Effector CD8-positive, alpha-beta T cell (primary cell): ENCODE data around the gene NME8.
A peak's percentile ranks its signal among the peaks of the same experiment; 100 is the strongest.
"Not testable (repeated sequence)": the region's sequence is repeated elsewhere in the genome, so short reads cannot be mapped to it uniquely, and the experiment has no call there.

Experiments
- DNase-seq: peaks from one replicate; lab custom pipeline; 2025; lab: John Stamatoyannopoulos, UW
- total RNA-seq, 4 experiments: gene quantifications; one replicate each; lab custom pipeline; 2026; lab: John Stamatoyannopoulos, UW

The NME8 gene, protein sequence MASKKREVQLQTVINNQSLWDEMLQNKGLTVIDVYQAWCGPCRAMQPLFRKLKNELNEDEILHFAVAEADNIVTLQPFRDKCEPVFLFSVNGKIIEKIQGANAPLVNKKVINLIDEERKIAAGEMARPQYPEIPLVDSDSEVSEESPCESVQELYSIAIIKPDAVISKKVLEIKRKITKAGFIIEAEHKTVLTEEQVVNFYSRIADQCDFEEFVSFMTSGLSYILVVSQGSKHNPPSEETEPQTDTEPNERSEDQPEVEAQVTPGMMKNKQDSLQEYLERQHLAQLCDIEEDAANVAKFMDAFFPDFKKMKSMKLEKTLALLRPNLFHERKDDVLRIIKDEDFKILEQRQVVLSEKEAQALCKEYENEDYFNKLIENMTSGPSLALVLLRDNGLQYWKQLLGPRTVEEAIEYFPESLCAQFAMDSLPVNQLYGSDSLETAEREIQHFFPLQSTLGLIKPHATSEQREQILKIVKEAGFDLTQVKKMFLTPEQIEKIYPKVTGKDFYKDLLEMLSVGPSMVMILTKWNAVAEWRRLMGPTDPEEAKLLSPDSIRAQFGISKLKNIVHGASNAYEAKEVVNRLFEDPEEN
- 0 to 2.2 (median 0.51) reads per million in 4 experiments for total RNA-seq

DNA sequence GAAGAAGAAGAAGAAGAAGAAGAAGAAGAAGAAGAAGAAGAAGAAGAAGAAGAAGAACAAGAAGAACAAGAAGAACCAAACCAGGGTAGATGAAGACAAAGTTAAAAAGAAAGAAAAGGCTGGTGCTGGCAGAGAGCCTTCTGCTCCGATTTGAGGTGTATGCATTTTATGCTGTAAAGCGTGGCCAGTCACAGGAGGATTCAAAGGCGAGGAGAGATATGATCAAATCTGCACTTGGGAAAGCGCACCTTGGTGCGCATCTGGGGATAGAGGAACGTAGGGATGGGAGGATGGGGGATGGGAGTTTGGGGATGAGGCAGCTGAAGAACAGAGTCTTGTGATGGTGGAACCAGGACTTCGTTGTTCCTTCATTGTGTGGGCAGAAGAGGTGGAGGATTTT lies at the start of gene NME8:
TSS of gene NME8 (plus strand) at position 301 of the 400 bp plus-strand sequence. CDS start 1,670 bp downstream, outside the sequence.
- no peak for DNase-seq

DNA sequence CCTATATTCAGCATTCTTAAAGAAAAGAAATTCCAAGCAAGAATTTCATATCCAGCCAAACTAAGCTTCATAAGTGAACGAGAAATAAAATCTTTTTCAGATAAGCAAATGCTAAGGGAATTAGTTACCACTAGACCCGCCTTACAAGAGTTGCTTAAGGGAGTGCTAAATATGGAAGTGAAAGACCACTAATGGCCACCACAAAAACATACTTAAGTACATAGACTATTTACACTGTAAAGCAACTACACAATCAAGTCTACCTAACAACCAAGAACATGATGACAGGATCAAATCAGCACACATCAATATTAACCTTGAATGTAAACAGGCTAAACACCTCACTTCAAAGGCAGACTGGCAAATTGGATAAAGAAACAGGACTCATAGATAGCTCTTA lies 42.2 kb upstream of the NME8 start:
- no peak for DNase-seq

DNA sequence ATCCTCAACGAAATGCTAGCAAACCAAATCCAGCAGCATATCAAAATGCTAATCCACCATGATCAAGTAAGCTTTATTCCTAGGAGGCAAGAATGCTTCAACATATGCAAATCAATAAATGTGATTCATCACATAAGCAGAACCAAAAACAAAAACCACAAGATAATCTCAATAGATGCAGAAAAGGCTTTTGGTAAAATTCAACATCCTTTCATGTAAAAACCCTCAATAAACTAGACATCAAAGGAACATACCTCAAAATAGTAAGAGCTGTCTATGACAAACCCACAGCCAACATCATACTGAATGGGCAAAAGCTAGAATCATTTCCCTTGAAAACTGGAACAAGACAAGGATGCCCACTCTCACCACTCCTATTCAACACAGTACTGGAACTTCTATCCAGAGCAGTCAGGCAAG lies 36.2 kb upstream of the NME8 start:
- DNase-seq = not testable (repeated sequence)

DNA sequence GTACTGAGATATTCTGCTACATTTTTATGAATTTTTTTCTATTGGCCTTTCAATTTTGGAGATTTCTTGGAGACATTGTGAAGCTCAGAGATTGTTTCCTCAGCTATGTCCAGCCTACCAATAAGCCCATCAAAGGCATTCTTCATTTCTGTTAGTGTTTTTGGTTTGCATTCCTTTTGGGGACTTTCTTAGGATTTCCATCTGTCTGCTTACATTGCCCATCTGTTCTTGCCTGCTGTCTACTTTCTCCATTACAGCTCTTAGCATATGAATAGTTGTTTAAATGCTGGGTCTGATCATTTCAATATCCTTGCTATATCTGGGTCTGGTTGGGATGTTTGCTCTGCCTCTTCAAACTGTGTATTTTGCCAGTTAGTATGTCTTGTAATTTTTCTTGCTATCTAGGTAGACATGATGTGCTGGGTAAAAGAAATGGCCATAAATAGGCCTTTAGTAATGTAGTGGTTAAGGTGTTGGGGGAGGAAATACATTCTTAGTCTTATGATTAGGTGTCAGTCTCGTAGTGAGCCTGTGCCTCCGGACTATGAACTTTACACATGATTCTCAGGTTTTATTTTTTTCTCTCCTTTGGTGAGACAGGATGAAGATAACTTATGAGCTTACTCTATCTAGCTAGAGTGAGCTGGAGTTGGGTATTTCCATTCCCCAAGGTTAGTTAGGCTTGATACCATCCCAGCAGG lies 32.6 kb upstream of the NME8 start:
- no peak for DNase-seq

DNA sequence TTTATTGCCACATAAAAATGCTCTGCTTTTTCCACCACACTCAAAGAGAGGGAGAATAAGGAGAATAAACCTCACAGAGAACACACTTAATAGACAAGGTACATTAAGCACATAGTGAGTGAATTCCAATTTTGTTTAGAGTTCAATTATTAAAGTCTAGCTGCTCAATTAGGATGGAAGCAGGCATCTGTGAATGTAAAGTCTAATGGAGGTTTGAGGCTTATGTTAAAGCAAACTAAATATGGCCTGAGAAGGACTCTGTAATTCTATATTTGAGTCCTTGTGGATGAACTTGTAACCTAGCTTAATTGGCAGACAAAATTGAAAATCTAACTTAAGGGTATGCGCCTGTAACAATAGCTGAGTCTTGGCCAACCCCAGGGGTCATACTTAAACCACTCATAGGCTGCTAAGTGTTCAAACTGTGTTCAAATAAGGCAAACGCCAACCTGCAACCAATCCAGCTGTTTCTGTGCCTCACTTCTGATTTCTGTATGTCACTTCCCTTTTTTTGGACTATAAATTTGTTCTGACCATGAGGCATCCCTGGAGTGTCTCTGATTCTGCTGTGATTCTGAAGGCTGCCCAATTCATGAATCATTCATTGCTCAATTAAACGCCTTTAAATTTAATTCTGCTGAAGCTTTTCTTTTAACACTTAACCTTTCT lies 31.3 kb upstream of the NME8 start:
- DNase-seq = no peak

DNA sequence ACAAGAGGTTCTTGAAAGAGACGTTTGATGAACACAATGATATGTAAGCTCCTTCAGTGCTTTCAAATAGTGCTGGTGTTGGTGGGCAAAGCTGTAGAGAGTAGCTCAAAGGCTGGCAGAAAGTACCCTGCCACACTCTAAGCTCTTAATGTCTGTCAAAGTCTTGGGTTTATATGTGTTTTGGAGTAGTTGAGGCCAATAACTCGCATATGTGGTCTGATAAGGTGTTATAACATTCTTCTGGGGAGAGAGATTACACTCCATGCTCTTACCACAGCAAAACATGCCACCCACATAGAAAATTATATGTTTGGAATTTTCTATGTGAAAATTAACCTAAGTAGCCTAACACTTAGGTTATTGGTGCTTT lies 30.8 kb upstream of the NME8 start:
- DNase-seq = no peak

DNA sequence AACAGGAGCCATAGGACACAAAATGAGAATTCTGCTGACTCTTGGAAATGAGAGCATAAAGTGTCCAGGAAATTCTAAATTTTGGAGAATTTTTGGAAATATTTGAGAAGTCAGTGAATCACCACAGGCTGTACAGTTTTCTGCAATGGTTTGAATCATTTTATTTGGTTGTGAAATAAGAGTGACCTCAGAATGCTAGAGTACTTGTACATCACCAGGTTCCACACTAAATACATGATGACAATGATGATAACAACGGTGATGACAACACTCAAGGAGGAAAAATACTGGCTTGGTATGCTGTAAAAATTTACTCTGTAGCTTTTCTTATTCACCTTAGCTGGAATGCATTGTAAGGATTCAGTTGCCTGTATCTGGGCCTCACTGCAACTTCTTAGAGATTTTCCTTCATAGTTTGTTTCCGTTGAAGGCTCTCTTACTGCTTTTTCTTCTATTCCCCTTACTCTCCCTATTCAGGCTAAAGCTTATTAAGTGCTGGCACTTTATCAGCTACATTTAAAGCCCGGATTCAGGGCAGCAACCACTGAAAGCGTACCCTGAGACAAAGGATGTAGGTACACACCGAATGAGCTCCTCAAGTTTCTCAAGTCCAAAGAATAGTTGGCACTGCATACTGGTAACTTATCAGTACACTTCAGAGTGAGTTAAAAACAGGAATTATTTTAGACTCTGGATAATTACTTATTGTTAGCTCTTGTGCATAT lies 30.2 kb upstream of the NME8 start:
- DNase-seq = no peak

DNA sequence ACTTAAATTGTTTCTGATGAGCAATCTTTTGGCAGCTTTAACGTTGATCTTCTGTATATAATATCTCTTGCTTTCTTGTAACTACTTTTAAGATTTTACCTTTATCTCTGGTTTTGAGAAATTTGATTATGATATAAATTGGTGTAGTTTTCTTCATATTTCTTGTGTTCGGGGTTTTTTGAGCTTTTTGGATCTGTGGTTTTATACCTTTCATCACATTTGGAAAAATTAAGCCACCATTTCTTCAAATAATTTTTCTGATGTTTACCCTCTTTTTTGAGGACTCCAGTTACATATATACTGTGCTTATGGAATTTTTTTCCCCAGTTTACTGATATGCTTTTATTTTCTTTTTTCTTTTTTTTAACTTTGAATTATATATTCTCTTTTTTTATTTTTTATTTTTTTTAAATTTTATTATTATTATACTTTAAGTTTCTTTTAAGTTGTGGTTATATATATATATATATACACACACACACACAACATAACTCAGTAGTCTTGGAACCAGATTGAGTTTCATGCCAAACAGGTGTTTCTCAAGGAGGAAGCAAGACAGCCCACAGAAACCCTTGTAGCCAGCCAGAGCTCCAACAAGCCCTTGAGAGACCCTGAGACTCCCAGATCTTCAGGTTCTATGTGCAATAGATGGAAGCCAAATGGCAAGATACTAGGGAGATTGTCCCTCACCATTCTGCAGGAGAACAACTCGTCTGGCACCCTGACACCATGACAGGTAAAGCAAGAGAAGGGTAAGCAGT lies 27.5 kb upstream of the NME8 start:
- no peak for DNase-seq

DNA sequence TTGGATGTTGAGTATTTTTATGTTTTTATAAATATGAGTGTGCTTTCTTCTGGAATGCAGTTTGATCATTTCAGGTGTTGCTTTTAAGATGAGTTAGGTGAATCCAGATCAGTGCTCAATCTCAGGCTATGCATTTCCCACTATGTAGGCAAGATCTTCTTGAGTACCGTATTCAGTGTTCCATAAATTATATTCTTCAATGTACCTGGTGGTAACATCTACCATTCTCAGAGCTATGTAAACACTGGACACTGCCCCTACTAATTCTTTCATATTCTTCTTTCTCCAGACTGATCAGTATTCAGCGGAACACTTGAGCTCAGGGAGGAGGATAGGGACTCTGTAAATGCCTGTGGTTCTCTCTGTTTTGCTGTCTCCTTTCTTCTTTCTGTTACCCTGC lies 25.5 kb upstream of the NME8 start:
- no peak for DNase-seq

DNA sequence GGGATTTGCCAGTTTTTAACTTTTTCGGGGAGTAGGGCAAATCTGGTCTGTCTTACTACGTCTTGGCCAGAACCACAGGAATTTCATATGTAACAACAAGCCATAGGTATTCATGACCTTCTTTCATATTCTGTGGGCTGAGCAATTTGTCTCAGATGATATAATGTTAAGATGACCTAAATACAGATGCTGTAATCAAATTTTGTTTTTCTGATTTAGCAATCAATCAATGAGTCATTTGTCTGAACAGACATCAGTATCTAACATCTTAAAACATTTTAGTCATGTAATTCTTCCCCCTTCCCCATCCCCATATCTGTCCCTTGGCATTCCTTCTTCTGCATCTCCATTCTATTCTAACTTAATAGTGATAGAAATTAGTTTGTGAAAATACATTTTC lies 24.8 kb upstream of the NME8 start:
- no peak for DNase-seq

DNA sequence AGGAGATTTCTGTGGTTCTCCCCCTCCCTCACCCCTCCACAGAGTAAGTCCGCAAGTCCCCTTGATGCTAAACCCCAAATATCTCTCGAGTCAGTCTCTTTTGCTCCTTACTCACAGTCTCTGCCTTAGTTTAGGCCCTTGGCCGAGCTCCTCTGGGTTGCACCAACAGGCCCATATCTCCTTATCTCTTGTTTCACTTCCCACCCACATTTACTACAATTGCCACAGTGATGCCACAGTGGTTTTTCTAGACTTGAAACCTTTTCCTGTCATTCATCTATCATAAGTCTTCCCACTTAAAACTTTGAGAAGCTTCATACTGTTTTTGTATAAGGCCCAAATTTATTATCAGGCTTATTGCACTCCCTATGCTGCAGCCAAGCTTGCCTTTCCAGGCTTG lies 23.4 kb upstream of the NME8 start:
- no peak for DNase-seq

DNA sequence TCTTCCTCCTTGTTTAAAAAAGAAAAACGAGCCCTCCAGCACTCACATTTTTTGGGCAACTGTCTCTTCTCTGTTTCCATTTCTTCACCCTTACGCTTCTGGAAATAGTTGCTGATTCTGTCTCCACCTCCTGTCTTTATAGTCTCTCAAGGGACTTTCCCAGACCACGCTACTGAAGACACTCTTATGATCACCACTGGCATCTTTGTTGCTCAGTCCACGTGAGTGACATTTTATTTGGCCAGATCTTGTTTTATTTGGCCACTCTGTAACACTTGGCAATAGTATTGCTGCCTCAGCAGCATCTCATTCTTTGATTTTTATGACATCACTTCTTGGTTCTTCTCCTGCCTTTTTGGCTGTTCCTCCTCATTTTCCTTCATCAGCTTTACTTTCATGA lies 21.6 kb upstream of the NME8 start:
- DNase-seq = no peak

DNA sequence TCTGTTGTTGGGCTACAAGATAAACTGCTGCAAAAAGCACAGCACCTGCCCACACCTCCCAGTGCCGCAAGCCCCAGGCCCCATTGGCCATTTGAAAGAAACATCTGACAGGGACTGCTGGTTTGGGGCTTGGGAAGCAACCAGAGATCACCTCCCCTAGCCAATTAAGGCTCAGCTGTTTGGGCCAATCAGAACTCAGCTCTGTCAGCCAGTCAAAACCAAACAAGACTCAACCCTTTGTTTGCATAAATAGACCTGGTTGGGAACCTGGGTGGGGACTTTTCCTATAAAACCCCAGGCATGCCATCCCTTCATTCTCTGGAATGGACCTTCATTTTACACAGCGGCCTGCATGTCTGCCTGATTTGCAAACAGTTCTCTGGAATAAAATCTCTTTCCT lies 17.2 kb upstream of the NME8 start:
- no peak for DNase-seq

DNA sequence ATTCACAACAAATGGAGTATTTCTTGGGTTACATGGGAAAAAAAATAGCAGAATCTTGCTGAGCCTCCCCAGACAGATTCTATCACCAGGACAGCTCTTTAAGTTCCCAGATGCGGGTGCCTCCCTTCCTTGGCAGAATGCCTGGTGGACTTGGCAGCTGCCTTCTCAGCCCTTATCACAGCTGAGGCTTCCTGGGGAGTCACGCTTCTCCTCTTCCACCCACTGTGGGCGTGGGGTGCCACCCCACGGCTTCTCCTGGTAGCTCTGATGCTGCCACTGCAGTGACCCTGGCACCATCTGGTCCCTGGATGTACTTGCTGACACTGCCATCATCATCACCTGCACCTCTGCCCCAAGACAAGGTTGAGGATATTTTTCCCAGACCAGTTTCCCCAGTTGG lies 16.2 kb upstream of the NME8 start:
- DNase-seq = no peak

DNA sequence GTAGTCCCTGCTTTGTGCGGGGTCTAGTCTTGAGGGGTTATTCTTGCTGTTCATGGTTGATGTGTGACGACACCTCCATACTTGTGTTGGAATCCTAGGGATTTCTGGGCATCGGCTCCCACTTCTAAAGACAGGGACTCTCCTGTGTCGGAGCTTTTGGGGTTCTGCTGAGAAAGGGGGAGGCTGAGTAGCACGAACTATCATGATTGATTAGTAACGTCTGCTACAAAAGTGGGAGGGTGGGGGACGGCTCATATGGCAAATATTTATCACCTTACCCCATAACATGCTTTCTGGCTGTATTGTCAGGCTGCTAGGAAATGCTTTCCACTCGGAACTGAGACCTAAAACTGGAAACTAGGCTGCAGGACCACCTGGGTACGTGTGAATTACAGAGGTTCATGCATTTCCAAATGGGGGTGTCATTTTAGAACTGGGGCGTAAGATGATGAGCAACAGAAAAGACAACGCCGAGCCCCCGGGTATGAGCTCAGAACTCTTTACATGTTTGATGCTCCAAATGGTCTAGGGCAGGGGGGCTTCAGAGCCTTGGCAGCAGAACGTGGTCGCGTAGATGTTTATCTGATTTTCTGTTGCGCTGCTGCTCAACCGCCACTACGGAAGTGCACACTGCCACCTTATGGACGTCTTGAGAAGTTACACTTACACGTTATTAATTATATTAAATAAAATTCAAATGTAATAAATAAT lies 15.1 kb upstream of the NME8 start:
- peak; percentile 11 for DNase-seq

DNA sequence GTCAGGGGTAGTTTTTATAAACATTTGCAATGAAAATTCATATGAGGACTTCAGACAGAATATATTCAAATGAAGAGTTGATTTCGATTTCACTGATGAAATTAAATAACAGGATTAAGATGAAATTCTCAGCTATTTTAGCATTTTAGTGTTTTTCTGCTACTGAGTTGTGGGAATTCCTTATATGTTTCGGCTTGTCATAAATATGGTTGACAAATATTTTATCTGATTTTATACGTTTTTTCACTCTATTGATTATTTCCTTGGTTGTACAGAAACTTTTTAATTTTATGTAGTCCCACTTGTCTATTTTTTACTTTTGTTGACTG lies 14.6 kb upstream of the NME8 start:
- DNase-seq = no peak

DNA sequence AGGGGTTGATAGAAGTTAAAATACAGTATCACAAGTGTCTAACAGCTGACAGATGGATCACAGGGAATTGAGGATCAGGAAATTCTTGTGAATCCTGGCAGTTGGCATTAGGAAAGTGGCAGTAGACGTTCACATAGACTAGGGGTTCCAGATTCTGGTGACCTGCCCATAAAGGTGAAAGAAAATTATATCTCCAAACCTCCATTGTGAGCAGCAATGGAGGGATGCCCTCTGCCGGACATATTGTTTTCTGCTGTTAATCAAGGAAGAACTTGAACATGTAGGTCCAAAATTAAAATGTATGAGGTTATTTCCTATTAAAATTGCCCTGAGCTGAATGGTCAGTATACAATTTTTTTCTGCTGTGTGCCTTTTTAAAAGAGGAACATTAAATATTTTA lies 5.1 kb downstream of the NME8 start:
- no peak for DNase-seq

DNA sequence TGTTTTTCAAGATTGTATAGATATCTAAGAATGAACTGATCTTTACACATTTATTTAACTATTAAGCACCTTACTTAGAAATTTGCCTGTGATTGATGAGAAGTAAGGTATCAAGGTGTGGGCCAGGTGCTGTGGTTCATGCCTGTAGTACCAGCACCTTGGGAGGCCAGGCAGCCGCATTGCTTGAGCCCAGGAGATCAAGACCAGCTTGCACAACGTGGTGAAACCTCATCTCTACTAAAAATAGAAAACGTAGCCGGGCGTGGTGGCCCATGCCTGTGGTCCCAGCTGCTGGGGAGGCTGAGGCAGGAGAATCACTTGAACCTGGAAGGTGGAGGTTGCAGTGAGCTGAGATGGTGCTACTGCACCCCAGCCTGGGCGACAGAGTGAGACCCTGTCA lies 33.7 kb downstream of the NME8 start:
- no peak for DNase-seq

DNA sequence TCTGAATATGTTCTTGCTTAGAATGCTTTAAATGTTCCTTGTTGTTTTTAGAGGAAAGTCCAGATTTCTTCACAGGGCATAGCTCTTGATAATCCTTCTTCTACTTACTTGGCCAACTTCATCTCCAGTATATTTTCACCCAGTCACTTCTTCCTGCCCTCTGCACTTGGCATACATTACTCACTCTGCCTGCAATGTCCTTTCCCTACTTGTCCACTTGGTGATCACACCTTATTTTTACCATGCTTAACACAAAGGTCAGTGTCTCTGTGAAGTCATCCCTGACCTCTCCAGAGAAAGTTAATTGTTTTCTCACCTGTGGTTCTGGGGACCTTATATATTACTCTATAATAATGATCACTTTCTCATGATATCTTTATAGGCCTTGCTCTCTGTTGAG lies 45.0 kb downstream of the NME8 start:
- no peak for DNase-seq

DNA sequence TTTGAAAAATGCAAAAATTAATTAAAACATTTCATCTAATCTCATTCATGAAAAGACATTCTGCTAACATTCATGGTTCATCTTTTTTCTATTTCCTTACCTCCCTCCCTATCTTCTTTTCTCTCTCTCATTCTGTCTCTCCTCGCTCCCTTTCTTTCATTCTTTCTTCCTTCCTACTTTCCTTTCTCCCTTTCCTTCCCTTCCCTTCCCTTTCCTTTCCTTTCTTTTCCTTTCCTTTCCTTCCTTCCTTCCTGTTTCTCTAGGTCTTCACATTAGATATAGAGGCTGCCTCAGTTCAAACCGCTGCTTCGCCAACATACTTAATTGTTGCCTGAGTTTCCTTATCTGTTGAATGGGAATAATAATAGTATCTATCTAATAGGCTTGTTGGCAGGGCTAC lies 46.3 kb downstream of the NME8 start:
- DNase-seq = no peak
